GM19193 (cell line): Measurements from ENCODE around the gene SYDE2.

Source experiments
- POLR2A ChIP-seq: IDR thresholded peaks from 4 replicates; pipeline ENCODE4 v1.6.1; 2011; ENCODE audit not compliant: insufficient read depth, insufficient read length; ENCODE audit errors: extremely low read depth

Gene SYDE2

DNA sequence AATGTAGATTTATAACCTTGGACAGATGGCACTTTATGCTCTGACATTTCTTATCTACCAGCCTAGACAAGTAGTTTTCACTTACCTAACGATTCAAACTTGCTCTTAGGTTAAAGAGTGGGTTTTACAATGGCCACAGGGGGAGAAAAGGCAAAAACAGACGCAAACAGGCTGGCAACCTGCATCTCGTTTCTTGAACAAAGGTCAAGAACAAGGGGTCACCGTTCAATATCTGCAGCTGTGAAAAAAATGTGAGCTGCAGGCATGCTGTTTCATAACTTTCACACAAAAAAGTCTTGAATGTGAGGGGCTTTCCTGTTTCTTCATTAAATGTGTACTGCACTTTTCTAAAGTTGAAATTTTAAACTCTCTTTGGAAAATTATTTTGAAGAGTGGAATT is 49.4 kb downstream of the SYDE2 start:
- TF ChIP-seq POLR2A = no peak

GRCh38 chr1:85149805-85150204 is 51.0 kb downstream of the SYDE2 start:
- TF ChIP-seq POLR2A = no peak

GRCh38 chr1:85148524-85149250 is 52.1 kb downstream of the SYDE2 start:
- TF ChIP-seq POLR2A = no peak

DNA sequence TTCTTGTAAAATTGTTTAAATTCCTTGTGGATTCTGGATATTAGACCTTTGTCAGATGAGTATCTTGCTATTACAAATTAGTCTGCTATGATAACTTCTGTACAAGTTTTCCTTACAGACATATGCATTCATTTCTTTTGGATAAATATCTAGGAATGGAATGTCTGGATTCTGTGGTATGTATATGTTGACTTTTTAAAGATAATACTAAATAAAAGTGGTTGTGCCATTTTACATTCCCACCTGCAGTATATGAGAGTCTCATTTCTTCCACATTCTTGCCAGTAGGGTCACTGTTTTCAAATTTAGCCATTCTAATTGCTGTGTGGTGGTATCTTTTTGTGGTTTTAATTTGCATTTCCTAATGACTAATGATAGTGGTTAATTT is 53.9 kb downstream of the SYDE2 start:
- no peak for TF ChIP-seq POLR2A

DNA sequence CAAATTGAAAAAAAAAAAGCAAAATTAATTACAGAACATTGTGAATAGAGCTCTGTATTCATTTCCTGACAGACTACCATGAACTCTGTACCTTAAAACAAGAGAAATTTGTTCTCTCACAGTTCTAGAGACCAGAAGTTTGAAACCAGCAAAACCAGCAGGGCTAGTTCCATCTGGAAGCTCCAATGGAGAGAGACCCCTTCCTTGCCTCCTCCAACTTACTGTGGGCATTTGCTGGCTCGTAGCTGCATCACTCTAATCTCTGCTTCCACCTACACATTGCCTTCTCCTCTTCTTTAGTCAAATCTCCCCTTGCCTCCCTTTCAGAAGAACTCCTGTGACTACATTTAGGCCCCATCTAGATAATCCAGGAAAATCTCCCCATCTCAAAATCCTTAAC is 56.5 kb downstream of the SYDE2 start:
- no peak for TF ChIP-seq POLR2A

- TF ChIP-seq POLR2A = no peak
Measured at GRCh38 chr1:85142753-85143152, 58.1 kb downstream of the SYDE2 start.

- TF ChIP-seq POLR2A = no peak
Measured at GRCh38 chr1:85137660-85138059, 63.2 kb downstream of the SYDE2 start.

- no peak for TF ChIP-seq POLR2A
Measured at GRCh38 chr1:85135392-85135798, 65.4 kb downstream of the SYDE2 start.

DNA sequence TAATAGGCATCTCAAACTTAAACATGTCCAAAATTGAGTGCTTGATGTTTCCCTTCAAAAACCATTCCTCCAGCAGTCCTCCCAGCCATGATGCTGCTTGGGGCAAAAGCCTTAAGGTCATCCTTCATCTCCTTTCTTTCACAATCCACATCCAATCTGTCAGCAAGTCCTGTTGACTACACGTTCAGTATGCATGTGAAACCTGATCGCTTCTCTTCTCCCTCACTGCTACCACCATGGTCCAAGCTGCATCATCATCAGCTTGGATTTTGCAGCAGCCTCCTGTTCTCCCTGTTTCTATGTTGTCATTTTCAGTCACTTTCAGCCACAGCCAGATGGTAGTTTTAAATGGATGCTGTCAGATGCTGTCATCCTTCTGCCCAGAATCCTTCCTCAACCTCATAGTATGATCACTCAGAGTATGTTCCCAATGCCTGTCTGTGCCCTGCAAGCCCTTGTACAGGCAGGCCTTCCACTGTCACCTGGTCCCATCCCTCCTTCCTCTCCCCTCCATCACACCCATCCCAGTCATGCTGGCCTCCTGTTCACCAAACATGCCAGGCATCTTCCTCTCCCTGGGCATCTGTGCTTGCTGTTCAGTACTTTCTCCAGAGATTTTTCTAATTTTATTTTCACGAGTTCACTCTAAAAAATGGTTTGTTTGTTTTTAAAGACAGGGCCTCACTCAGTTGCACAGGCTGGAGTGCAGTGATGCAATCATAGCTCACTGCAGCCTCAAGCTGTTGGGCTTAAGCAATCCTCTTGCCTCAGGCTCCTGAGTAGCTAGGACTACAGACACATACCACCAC is 66.0 kb downstream of the SYDE2 start:
- no peak for TF ChIP-seq POLR2A

- no peak for TF ChIP-seq POLR2A
Measured at GRCh38 chr1:85133565-85134159, 67.2 kb downstream of the SYDE2 start.

- no peak for TF ChIP-seq POLR2A
Measured at GRCh38 chr1:85132078-85132720, 68.6 kb downstream of the SYDE2 start.

GRCh38 chr1:85128316-85128715 is 72.5 kb downstream of the SYDE2 start:
- TF ChIP-seq POLR2A = no peak

- no peak for TF ChIP-seq POLR2A
Measured at GRCh38 chr1:85125891-85126290, 74.9 kb downstream of the SYDE2 start.

DNA sequence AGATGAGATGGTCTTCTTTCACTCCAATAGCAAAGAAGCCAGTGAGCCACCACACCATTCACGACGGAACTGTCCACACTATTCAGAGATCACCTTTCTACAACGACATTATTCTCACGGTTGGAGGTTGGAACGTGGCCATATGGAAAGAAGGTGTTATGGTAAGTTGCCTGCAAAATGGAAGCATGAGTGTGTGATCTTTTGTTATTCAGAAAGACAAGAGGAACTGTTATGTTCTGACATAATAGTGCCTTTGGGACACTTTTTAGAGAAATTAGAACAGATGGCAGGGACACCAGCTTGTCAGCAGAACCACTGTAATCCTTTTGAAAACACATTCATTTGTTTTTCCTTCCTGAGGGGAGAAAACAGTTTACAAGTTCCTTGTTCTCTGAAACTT is 76.7 kb downstream of the SYDE2 start:
- no peak for TF ChIP-seq POLR2A

GRCh38 chr1:85122169-85122568 is 78.6 kb downstream of the SYDE2 start:
- no peak for TF ChIP-seq POLR2A
